GM23338 (cell line): ENCODE measurements around the gene ERC2. TPM values are rescaled to one million over a fixed set of nuclear protein-coding genes. Genes with fewer than 3 reads are reported as not detected.
A peak's percentile ranks its signal among the peaks of the same experiment; 100 is the strongest.

Experiments
- ATAC-seq: fragments of 200-7000 bp; cut with Tn5 transposase; 3 replicates; pipeline ENCODE4 v1.9.1; 2020
- DNase-seq: peaks from one replicate; pipeline ENCODE4 v3.0.0-alpha.2; 2015; ENCODE audit warnings: low spot score
- H2AFZ ChIP-seq: fragments of 200-600 bp; sonication (generic); 2 replicates; pipeline ENCODE4 v1.8.0; 2016; ENCODE audit warnings: antibody characterized with exemption, mild to moderate bottlenecking, moderate library complexity
- H3F3A ChIP-seq: fragments of 200-600 bp; sonication (generic); replicated peaks from 2 replicates; pipeline ENCODE4 v1.8.0; 2017; ENCODE audit warnings: antibody characterized with exemption, mixed run types, low read depth
- H3K27ac ChIP-seq: fragments of 200-600 bp; sonication (generic); 2 replicates; pipeline ENCODE4 v1.6.1; 2016; ENCODE audit warnings: low read depth
- H3K27me3 ChIP-seq: fragments of 200-600 bp; sonication (generic); 2 replicates; pipeline ENCODE4 v1.8.0; 2016; ENCODE audit warnings: mild to moderate bottlenecking, mixed run types, moderate library complexity; ENCODE audit not compliant: insufficient read depth
- H3K36me3 ChIP-seq: fragments of 200-600 bp; sonication (generic); 2 replicates; pipeline ENCODE4 v1.8.0; 2016; ENCODE audit warnings: mild to moderate bottlenecking; ENCODE audit not compliant: insufficient read depth
- H3K4me1 ChIP-seq: fragments of 200-600 bp; sonication (generic); 2 replicates; pipeline ENCODE4 v1.8.0; 2016; ENCODE audit warnings: mild to moderate bottlenecking, moderate library complexity; ENCODE audit not compliant: insufficient read depth
- H3K4me2 ChIP-seq: fragments of 200-600 bp; sonication (generic); 2 replicates; pipeline ENCODE4 v1.7.1; 2017; ENCODE audit warnings: mixed run types
- H3K4me3 ChIP-seq: fragments of 200-600 bp; sonication (generic); 2 replicates; pipeline ENCODE4 v1.6.1; 2016; ENCODE audit warnings: mixed run types
- H3K79me2 ChIP-seq: fragments of 200-600 bp; sonication (generic); replicated peaks from 2 replicates; pipeline ENCODE4 v1.8.0; 2017; ENCODE audit warnings: mild to moderate bottlenecking; ENCODE audit not compliant: insufficient read depth
- H3K9me2 ChIP-seq: fragments of 200-600 bp; sonication (generic); 2 replicates; pipeline ENCODE4 v1.8.0; 2017; ENCODE audit not compliant: insufficient read depth
- H4K20me1 ChIP-seq: fragments of 200-600 bp; sonication (generic); replicated peaks from 2 replicates; pipeline ENCODE4 v1.8.0; 2017; ENCODE audit warnings: mild to moderate bottlenecking; ENCODE audit not compliant: insufficient read depth
- H3K27ac Mint-ChIP-seq: 2 replicates; pipeline ENCODE4 v1.8.0; 2020; ENCODE audit warnings: inconsistent platforms, mild to moderate bottlenecking, moderate library complexity, mixed read lengths
- H3K27me3 Mint-ChIP-seq: 3 replicates; pipeline ENCODE4 v1.8.0; 2022; ENCODE audit warnings: low read depth, mild to moderate bottlenecking, moderate library complexity, mixed read lengths, inconsistent platforms; ENCODE audit not compliant: insufficient read depth, poor library complexity
- H3K36me3 Mint-ChIP-seq: 3 replicates; pipeline ENCODE4 v1.8.0; 2021; ENCODE audit warnings: low read depth, mild to moderate bottlenecking, inconsistent platforms, moderate library complexity, mixed read lengths
- H3K4me1 Mint-ChIP-seq: 3 replicates; pipeline ENCODE4 v1.8.0; 2020; ENCODE audit warnings: mild to moderate bottlenecking, inconsistent platforms, mixed read lengths
- H3K4me3 Mint-ChIP-seq: 3 replicates; pipeline ENCODE4 v1.8.0; 2021; ENCODE audit warnings: moderate library complexity, mild to moderate bottlenecking, inconsistent platforms, mixed read lengths
- H3K9me3 Mint-ChIP-seq: 3 replicates; pipeline ENCODE4 v1.8.0; 2020; ENCODE audit warnings: moderate library complexity, mild to moderate bottlenecking, inconsistent platforms, mixed read lengths
- CREB1 ChIP-seq: fragments of 250-450 bp; sonication (Bioruptor Pico); IDR thresholded peaks from 2 replicates; pipeline ENCODE4 v1.5.0; 2020; ENCODE audit warnings: low read depth, mild to moderate bottlenecking, moderate library complexity
- CTCF ChIP-seq, 2 experiments: fragments of 200-600 bp in 1 of 2; sonication (generic) in 1 of 2; conservative IDR thresholded peaks; 2 replicates each; pipeline versions ENCODE4 v1.5.1 to v1.6.1; 2016 to 2017; ENCODE audit warnings: antibody characterized with exemption in 2 of 2, low read depth in 2 of 2, mild to moderate bottlenecking in 2 of 2, moderate library complexity in 1 of 2
- EZH2phosphoT487 ChIP-seq: fragments of 200-600 bp; sonication (generic); IDR thresholded peaks from one replicate; pipeline ENCODE4 v1.8.1; 2018; ENCODE audit warnings: antibody characterized with exemption; ENCODE audit not compliant: unreplicated experiment
- JUNB ChIP-seq: IDR thresholded peaks from one replicate; pipeline ENCODE4 v1.6.1; 2016; ENCODE audit warnings: antibody characterized with exemption; ENCODE audit not compliant: unreplicated experiment
- ZNF114 ChIP-seq: fragments of 250-450 bp; sonication (Bioruptor Pico); IDR thresholded peaks from 2 replicates; pipeline ENCODE4 v1.5.0; 2020; ENCODE audit warnings: mild to moderate bottlenecking, moderate library complexity
- polyA plus RNA-seq: library from polyadenylated mRNA; unstranded; fragments of >200 nt; fragmentation: Nextera tagmentation; extraction: Ambion mirVana; gene quantifications from 2 replicates; pipeline ENCODE4 v1.2.1, GENCODE V29; 2016
- total RNA-seq: library from RNA; depleted of rRNA; stranded (reverse); fragments of >200 nt; shearing (Covaris generic); gene quantifications from 2 replicates; pipeline ENCODE4 v1.2.3, GENCODE V29; 2014
- TF ChIP-seq, protein P1 (sequence below): fragments of 250-450 bp; sonication (Bioruptor Pico); IDR thresholded peaks from 2 replicates; pipeline ENCODE4 v1.5.0; 2020; ENCODE audit warnings: mild to moderate bottlenecking, moderate library complexity

ERC2 gene
- total and polyA plus RNA-seq, 2 experiments from 2014 or later = 11.8 to 13.7 TPM

DNA sequence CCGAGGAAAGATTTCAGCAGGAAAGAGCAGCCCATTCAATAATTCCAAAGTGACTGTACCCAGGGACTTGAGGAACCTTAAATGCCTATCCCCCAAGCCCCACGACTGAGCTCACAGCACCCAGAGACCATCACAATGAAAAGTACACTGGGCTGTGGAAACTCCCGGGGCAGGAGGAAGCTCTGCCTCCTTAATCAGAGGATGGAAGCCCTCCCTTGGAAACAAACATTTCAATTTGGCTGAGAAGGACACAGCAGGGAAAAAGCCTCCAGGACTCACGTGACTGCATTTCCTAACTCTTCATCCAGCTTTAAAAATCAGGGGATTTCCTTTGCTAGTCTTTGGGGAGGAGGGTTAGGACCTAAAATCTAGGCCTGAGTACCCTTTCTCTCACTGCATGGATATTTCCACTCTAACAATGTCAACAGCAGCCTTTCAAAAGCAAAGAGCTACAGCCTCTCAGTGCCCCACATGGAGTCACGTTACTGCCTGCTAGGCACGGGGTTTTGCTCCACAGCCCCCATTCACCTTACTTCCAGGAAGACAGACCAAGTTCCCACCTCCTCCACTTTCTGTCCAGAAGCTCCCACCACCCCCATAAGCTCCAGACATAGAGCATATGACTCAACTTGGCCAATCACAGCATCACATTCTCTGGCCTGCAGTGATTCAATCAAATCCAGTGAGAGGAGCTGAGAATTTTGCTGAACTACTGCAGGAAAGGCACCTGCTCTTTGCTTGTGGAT lies 912.2 kb downstream of the ERC2 start:
- ATAC-seq (peak; percentile 59), DNase-seq (no peak)
- peaks cover 36% of the 10 kb centered on the region for H3K4me1 Mint-ChIP-seq
- Histone ChIP-seq H4K20me1 (no peaks in the 10 kb centered on the region), H3F3A (0 out of 2 replicates have a peak, but pooled peaks cover 3% of the 10 kb centered on the region), H3K9me2 (peaks cover 11% of the 10 kb centered on the region; the same call in 1 of the 2 replicates), H3K4me3 (no peak overlapping the region), H3K27me3 (no peaks in the 10 kb centered on the region), H3K36me3 (no peaks in the 10 kb centered on the region), H2AFZ (peak overlapping the region; percentile 85), H3K27ac (peak overlapping the region; percentile 67; the same call in 1 of the 2 replicates), H3K4me2 (peak overlapping the region; percentile 24; the same call in 1 of the 2 replicates), H3K4me1 (peaks cover 35% of the 10 kb centered on the region), H3K79me2 (no peaks in the 10 kb centered on the region)
- H3K27ac Mint-ChIP-seq = peak overlapping the region; percentile 75
- TF ChIP-seq JUNB = no peak
- TF ChIP-seq, protein P1, sequence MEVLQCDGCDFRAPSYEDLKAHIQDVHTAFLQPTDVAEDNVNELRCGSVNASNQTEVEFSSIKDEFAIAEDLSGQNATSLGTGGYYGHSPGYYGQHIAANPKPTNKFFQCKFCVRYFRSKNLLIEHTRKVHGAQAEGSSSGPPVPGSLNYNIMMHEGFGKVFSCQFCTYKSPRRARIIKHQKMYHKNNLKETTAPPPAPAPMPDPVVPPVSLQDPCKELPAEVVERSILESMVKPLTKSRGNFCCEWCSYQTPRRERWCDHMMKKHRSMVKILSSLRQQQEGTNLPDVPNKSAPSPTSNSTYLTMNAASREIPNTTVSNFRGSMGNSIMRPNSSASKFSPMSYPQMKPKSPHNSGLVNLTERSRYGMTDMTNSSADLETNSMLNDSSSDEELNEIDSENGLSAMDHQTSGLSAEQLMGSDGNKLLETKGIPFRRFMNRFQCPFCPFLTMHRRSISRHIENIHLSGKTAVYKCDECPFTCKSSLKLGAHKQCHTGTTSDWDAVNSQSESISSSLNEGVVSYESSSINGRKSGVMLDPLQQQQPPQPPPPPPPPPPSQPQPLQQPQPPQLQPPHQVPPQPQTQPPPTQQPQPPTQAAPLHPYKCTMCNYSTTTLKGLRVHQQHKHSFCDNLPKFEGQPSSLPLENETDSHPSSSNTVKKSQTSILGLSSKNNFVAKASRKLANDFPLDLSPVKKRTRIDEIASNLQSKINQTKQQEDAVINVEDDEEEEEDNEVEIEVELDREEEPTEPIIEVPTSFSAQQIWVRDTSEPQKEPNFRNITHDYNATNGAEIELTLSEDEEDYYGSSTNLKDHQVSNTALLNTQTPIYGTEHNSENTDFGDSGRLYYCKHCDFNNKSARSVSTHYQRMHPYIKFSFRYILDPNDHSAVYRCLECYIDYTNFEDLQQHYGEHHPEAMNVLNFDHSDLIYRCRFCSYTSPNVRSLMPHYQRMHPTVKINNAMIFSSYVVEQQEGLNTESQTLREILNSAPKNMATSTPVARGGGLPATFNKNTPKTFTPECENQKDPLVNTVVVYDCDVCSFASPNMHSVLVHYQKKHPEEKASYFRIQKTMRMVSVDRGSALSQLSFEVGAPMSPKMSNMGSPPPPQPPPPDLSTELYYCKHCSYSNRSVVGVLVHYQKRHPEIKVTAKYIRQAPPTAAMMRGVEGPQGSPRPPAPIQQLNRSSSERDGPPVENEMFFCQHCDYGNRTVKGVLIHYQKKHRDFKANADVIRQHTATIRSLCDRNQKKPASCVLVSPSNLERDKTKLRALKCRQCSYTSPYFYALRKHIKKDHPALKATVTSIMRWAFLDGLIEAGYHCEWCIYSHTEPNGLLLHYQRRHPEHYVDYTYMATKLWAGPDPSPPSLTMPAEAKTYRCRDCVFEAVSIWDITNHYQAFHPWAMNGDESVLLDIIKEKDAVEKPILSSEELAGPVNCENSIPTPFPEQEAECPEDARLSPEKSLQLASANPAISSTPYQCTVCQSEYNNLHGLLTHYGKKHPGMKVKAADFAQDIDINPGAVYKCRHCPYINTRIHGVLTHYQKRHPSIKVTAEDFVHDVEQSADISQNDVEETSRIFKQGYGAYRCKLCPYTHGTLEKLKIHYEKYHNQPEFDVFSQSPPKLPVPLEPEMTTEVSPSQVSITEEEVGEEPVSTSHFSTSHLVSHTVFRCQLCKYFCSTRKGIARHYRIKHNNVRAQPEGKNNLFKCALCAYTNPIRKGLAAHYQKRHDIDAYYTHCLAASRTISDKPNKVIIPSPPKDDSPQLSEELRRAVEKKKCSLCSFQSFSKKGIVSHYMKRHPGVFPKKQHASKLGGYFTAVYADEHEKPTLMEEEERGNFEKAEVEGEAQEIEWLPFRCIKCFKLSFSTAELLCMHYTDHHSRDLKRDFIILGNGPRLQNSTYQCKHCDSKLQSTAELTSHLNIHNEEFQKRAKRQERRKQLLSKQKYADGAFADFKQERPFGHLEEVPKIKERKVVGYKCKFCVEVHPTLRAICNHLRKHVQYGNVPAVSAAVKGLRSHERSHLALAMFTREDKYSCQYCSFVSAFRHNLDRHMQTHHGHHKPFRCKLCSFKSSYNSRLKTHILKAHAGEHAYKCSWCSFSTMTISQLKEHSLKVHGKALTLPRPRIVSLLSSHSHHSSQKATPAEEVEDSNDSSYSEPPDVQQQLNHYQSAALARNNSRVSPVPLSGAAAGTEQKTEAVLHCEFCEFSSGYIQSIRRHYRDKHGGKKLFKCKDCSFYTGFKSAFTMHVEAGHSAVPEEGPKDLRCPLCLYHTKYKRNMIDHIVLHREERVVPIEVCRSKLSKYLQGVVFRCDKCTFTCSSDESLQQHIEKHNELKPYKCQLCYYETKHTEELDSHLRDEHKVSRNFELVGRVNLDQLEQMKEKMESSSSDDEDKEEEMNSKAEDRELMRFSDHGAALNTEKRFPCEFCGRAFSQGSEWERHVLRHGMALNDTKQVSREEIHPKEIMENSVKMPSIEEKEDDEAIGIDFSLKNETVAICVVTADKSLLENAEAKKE = no peak
- TF ChIP-seq EZH2phosphoT487 = no peak
- TF ChIP-seq CREB1 (CRISPR knock-in tag) = no peak
- TF ChIP-seq ZNF114 (CRISPR knock-in tag) = no peak
- TF ChIP-seq CTCF (conservative IDR thresholded peaks at IDR 0.05; ENCODE audit: low read depth in 2 of 2) = no peak
- H3K36me3 Mint-ChIP-seq = peaks cover 11% of the 10 kb centered on the region; the same call in 2 of the 3 replicates
- peaks cover 7% of the 10 kb centered on the region; the same call in 1 of the 3 replicates for H3K9me3 Mint-ChIP-seq
- no peak overlapping the region for H3K4me3 Mint-ChIP-seq
- peaks cover 5% of the 10 kb centered on the region for H3K27me3 Mint-ChIP-seq
